Measurements from ENCODE around the gene TRABD2B. TPM values are rescaled to one million over a fixed set of nuclear protein-coding genes. Genes with fewer than 3 reads are reported as not detected.

Gene TRABD2B
- total and polyA plus RNA-seq, 2 of the 4 experiments (the other 2 are of a cell fraction) = not detected

DNA sequence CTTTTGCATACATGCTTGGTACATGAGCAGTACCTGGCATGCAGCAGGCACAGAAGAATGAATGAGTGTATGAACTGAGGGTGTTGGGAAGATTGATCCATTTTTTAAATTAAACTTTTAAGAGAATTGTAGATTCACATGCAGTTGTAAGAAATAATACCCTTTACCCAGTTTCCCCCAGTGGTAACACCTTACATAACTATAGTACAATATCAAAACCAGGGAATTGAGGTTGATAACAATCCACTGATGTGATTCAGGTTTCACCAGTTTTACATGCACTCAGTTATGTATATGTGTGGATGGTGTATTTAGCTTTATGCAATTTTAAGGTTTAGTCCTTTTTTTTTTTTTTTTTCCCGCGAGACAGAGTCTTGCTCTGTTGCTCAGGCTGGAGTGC is 20.5 kb downstream of the TRABD2B start:
- DNase-seq = no peak
- Histone ChIP-seq H2BK20ac (ENCODE audit: low read depth, low read length) (no peak overlapping the region), H2BK5ac (ENCODE audit: low read depth, low read length, poor library complexity, severe bottlenecking) (no peak overlapping the region), H3K4me1 (ENCODE audit: control insufficient read depth, insufficient read depth, low read length) (no peaks in the 10 kb centered on the region), H4K8ac (ENCODE audit: low read depth in 2 of 2, low read length in 2 of 2) (no peak overlapping the region), H3K27me3 (ENCODE audit: control insufficient read depth, insufficient read depth, low read length) (no peaks in the 10 kb centered on the region), H3K36me3 (ENCODE audit: control insufficient read depth, insufficient read depth, low read length) (no peaks in the 10 kb centered on the region), H3K27ac (ENCODE audit: insufficient read depth, low read length) (no peak overlapping the region), H3K9me1 (ENCODE audit: insufficient read depth, low read length) (no peaks in the 10 kb centered on the region), H3K56ac (ENCODE audit: extremely low read depth, insufficient read depth, low read length) (no peak overlapping the region), H3K9ac (ENCODE audit: low read depth, low read length) (no peak overlapping the region), H2AFZ (replicated peaks; ENCODE audit: low read length, poor library complexity) (no peak overlapping the region), H3K9me3 (ENCODE audit: control insufficient read depth, insufficient read depth, low read length) (no peaks in the 10 kb centered on the region), H3K4ac (ENCODE audit: low read depth, low read length) (no peak overlapping the region), H2BK15ac (ENCODE audit: low read depth, low read length) (no peak overlapping the region), H2AK5ac (ENCODE audit: low read depth, low read length) (no peak overlapping the region), H3K23ac (ENCODE audit: low read depth, low read length) (no peak overlapping the region), H4K5ac (ENCODE audit: low read depth, low read length) (no peak overlapping the region), H2BK120ac (ENCODE audit: low read depth, low read length) (no peak overlapping the region), H4K20me1 (ENCODE audit: insufficient read depth, low read length) (no peaks in the 10 kb centered on the region), H3K79me1 (ENCODE audit: low read depth in 1 of 2, low read length in 2 of 2) (no peaks in the 10 kb centered on the region), H3K14ac (replicated peaks; ENCODE audit: low read depth, low read length) (no peak overlapping the region), H3K4me2 (ENCODE audit: low read depth, low read length) (no peak overlapping the region), H3K4me3 (ENCODE audit: insufficient read depth, low read depth, low read length) (no peak overlapping the region), H4K91ac (ENCODE audit: insufficient read depth, low read depth, low read length) (no peak overlapping the region), H3K18ac (ENCODE audit: low read depth, low read length) (no peak overlapping the region), H2AK9ac (replicated peaks; ENCODE audit: low read depth, low read length, poor library complexity) (no peak overlapping the region)
- intact Hi-C loops (cut with micrococcal nuclease) = no loop called here
- dilution Hi-C loops (cut with HindIII; ENCODE audit: low sequenced_read_pairs, unreplicated experiment) = no loop called here
- no CpG with 5 or more reads among the region's 2 CpGs for WGBS, 2 experiments (ENCODE audit: extremely low coverage in 2 of 2, insufficient read length in 1 of 2)
- ChIA-PET CTCF (no interaction called here), POLR2A (ENCODE audit: unreplicated experiment) (no interaction called here)
- BruUV-seq (replicated peaks) = no TSS peak
- no peak for ATAC-seq (ENCODE audit: low read depth)
- in situ Hi-C loops (cut with MboI; ENCODE audit: low sequenced_read_pairs) = no loop called here
- TF ChIP-seq CEBPB (IDR thresholded peaks at IDR 0.05; ENCODE audit: low read depth, low read length) = no peak
- TF ChIP-seq MXI1 (IDR thresholded peaks at IDR 0.05; ENCODE audit: borderline replicate concordance, low read depth, low read length) = no peak
- no peak for TF ChIP-seq POLR2A (IDR thresholded peaks at IDR 0.05; ENCODE audit: low read depth, low read length)
